GM21423 (cell line): ENCODE measurements around the gene KLF15.

Source experiments
- ATAC-seq: cut with Tn5 transposase; IDR thresholded peaks from one replicate; pipeline ENCODE4 v1.9.1; 2021; ENCODE audit warnings: mild to moderate bottlenecking, moderate library complexity; ENCODE audit not compliant: unreplicated experiment

Gene KLF15

DNA sequence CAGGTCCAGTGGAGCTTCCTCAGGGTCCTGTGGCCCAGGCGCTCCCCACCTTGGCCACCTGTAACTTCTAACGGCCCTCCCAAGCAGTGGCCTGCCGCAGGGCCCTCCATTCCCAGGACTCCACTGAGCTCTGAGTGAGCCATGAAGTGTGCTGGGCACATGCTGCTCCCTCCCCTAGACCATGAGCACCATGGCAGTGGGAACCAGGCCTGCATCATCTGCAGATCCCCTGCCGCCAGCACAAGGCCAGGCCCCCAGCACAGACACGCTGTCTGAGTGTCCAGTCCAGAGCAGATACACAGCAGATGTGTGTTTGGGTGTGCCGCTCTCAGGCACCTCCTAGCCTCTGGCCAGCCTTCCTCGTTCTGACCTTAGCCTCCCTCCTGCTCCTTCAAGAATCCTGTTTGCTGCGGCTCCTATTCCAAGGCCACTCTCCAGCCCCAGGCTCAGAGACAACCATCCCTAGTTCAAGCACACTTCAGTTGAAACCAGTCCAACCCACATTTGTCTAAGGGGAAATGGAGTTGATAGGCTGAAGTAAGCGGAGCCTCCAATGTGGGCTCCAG lies 7.0 kb upstream of the KLF15 start:
- no peak for ATAC-seq

DNA sequence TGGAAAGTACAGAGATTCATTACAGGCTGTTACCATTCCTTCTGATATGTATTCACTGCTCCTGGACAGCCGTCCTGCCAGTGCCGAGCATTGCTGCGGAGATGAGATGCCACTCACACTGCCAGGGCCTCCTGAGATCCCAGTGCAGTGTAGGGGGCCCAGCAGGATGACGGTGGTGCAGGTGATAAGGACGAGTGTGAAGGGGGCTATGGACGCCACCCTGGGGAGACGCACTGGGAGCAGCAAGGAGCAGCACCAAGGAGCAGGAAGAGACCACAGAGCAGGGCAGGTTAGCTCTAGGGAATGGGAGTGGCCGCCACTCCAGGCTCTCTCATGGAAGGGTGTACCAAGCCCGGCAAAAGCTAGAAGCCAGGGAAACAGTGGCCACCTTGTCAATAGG lies 4.0 kb upstream of the KLF15 start:
- no peak for ATAC-seq

DNA sequence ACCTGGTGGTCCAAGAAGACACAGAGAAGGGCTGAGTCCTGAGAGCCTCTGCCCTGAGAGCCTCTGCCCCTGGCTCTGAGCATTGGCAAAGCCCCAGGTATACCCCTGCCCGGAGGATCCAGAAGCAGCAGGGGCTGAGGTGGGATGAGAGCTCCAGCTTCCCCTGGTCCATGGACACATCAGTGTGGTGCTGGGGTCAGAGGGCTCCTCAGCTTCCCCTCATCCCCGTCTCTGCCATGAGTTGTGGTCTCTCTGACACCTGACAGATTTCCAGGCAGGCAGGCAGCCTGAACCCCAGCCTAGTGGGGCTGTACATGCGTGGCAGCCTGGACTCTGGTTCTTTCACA lies 3.5 kb upstream of the KLF15 start:
- ATAC-seq, result no peak

DNA sequence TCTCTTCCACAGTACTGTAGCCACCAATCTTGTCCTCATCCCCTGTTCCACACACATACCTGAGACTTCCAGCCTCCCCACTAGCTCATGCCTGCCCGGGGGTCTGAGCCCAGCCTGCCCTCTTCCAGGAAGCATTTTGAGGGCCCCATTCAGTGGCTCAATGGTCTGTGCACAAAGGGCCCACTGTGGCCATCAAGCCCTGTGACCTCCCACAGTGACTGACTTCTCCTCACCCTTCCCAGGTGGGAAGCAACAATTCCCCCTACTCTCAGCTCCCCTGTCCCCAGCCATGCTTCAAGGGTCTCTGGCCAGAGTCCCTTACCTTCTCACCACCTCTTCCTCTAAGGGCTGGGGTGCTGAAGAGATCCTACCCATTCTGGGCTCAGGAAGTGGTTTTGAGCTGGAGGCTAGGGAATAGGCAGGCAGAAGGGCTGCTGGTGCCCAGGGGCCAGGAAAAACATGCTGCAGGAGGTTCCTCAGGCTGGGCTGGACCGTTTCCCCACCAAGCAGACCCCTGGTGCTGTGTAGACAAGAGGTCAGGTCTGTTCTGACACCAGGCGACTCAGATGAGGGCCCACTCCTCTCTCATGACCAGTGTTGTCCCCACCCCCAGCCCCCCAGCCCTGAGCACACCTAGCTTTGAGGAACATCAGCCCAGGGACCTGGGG lies 3.0 kb upstream of the KLF15 start:
- no peak for ATAC-seq

DNA sequence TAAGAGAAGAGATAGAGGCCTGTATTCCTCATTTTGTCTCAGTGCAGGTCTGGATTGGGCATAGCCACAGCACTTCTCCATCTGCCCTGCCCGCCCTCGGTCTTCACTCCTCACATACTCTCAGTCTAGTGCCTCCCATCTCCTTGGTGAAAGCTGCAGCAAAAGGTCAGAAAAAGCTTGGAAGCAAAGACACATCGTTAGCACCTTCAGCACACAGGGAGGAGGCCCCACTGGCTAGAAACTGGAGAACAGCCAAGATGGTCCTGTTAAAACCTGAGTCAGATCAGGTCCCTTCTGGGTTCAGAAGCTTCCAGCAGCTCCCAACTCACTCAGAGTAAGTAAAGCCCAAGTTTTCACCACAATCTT lies 1.6 kb upstream of the KLF15 start:
- no peak for ATAC-seq

DNA sequence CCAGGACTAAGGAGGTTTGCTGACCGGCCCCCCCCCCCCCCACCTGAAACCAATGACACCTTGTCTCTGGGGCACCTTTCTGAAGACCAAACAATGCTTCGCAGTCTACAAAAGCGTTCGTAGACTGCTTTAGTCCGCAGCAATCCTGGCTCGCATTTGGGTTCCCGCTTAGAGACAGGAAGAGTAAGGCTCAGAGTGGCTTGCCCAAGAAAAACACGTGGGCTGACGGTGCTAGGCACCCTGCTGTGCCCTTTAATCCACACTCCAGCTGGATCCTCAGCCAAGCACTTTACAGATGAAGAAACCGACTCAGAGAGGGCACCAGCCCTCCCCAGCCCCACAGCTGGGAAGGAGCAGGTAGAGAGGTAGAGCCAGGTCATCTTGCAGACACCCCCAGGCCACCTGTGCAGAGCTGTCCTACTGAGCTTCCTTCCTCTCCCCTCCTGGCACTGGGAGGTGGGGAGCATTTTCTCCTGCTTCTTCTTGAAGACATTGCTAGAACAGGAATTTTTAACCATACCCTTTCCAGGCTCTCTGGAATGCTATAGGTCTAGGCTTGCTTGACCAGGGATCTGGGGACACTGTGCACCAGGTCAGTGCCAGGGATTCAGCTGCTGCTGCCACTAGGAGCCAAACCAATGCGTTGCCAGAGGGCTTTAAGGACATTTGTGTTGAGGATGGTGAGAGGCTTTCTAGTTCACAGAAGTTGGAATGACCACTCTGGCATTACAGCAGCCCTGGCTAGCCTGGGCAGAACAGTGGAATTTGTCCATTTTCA lies 1.0 kb upstream of the KLF15 start:
- no peak for ATAC-seq

DNA sequence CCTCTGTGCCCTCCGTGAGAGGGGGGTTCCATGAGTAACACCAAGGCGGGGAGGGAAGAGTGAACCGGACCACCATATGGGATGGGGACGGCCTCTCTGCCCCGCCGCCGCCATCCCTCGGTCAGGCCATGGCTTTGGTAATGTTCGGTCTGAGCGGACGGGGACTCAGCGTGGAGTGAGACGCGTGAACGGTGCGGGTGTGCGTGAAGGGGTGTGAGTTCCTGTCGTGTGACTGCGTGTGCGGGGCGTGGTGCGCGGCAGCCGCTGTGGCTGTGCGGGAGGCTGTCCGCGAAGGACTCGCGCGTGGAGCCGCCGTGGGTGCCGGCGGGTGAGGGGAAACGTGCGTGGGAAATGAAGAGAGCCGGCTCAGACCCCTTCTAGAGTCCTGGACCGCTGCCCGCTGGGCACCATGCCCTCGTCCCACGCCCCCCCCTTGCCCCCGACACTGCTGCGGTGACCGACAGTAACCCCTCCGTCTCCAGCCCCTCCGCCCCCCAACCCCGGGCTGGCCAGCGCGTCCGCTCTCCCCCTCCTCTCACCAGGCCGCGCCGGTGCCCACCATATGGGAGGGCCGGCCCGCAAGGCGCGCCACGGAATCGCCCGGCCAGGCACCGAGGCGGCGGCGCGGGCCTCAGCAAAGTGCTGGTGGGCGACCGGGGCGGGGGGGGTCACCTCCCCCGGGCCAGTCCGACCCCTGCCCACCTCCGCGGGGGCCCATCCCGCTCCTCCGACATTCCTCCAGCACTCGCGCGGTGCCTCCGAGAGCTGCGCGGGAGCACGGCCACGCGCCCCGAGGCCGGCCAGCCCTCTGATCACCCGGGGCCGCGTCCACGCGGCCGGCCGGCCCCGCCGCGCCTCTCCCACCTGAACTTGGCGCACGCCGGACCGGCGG lies 589 bp downstream of the KLF15 start:
- no peak for ATAC-seq

DNA sequence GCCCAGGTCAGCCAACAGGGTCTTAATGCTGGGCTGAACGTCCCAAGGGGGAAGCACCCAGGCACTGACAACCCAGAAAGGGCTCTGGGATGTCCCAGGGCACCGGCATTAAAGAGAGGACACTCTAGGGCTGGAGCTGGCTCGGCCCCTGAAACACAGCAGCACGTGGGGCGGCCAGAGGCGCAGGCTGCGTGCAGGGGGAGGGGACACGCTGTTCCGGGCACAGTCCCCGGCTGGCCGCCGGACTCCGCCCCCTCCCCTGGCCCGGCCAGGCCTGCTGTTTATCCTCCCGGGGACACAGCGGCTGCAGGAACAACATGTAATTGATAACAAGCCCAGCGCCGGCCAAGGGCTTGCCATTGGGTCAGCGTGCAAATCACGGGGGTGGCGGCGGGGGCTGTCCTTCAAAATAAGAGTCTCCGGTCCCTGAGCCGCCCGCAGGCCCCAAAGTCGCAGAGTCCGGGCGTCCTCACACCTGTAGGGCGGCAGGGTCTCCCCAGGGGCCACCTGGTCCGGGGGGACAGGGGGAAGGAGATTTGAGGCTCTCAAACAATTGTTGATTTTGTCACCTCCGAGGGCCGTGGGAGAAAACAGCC lies 1.3 kb downstream of the KLF15 start:
- ATAC-seq, result no peak

DNA sequence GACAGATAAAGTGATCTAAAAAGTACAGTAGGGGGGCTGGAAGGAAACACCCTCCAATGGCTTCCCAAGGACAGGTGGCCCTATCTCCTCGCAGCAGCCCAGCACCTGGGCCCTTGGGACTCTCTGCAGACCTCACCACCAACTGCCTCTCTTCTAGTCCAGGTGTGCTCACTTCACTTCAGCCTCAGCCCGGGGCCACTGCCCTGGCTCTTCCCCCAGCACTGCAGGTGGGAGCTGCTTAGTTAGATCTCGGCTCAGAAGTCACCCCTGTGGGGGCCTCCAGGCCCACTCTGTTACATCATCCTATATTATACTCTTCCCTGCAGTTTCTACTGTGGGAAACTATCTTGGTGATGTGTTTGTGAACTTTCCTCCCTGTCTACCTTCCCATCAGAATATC lies 2.0 kb downstream of the KLF15 start:
- ATAC-seq, result no peak

DNA sequence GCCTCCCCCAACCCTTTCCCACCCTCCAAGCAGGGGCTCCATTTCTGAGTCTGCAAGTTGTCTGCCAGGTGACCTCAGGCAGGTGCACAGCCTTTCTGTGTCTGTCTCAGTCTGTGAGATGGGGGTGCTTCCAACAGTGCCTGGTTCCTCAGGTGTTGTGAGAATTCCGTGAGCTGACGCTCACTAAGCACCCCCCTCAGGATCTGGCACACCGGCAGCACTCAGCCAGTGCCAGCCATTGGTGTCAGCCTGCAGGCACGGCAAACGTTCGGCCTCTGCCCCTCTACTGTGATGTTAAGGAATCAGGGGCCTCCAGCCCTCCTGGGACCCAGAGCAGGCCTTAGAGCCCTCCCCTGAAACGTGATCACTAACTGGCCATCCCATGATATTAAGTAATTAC lies 2.4 kb downstream of the KLF15 start:
- no peak for ATAC-seq

DNA sequence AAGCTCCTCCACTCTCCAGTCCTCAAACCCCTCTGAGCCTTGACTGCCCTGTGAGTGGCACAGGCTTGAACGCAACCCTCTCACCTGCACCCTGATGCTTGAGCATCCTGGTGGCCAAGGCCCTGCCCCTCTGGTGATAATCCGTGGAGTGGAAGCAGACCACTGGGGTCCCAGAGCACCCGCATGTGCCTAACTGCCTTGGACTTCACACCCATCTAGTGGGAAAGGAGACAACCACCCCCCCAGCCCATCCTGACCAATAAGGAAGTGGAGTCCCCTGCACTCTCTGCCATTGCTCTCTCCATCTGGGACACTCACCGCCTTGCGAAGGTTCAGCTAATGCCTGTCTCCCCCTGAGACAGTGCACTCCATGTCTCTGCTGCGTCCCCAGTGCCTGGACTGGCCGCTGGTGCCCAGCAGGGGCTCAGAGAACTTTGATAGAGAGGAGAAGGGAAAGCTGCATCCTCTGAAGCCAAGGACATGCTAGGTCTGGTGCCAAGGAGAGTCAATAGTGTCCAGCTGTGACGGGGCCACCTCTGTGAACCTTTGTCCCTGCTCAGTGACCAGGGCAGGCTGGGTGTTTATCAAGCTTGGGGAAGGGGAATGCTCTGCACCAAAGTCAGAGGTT lies 3.4 kb downstream of the KLF15 start:
- ATAC-seq, result no peak

DNA sequence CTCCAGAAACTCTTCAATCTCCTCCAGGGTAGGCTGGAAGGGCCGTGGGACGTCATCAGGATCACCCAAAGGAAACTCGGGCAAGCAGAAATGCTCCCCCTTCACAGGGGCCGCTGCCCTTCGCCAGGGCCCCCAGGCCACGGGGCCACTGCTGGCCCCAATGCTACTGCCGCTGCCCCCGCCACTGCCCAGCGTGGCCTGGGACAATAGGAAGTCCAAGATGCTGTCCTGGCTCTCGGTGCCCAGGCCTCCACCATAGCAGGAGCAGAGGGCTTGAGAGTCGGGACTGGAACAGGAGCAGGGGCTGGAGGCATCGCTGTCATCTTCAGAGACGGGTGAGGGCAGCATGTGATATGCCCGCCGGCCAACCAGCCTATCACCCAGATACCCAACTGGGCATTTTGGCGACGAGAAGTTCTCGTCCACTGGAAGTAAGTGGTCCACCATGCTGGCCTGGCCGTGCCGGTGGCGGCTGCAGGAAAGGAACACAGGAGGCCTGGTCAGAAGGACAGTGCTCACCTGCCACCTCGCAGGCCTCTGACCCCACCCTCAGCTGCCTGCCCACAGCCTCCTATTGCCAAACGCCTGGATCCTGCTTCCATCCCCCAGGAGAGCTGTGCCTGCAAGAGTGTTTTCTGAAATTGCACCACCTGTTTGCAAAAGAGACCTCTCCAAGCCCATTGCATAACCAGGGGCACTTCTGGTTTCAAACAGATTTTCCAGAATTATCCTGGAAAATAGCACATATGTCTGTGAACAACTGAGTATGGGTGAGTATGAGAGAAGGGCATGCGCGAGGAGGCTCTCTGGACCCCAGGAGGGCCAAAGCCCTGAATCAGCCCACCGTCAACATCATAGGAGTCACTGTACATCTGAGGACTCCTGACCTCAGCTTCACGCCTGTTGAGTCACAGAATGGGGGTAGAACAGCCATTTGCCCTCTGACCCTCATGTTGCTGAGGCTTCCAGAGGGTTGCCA lies 4.4 kb downstream of the KLF15 start:
- no peak for ATAC-seq

DNA sequence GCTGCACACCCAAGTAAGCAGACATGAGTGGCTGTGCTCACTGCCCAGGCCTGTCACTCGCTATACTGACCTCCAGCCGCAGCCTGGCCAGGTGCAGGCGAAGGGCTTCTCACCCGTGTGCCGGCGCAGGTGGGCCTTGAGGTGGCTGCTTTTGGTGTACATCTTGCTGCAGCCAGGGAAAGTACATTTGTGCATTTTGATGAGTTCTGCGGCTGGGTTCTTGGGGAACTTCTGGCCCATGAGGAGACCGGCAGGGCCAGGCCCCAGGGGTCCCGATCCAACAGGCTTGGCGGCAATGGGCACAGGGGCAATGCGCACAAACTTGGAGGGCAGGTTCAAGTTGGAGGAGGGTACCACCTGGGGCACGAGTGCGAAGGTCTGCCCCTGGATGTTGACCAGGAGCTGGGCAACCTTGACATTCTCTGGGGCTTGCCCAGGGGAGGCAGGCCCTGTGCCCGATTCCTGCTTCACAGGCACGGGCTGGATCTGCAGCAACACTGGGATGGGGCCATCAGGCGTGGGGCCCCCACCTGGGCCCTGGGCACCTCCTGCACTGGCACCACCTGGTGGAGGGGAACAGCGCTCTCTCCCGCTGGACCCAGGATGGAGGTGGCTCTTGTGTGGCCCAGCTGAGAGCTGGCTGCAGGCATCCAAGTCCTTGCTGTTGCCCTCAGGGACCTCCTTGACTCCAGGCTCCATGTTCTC lies 5.3 kb downstream of the KLF15 start:
- no peak for ATAC-seq

DNA sequence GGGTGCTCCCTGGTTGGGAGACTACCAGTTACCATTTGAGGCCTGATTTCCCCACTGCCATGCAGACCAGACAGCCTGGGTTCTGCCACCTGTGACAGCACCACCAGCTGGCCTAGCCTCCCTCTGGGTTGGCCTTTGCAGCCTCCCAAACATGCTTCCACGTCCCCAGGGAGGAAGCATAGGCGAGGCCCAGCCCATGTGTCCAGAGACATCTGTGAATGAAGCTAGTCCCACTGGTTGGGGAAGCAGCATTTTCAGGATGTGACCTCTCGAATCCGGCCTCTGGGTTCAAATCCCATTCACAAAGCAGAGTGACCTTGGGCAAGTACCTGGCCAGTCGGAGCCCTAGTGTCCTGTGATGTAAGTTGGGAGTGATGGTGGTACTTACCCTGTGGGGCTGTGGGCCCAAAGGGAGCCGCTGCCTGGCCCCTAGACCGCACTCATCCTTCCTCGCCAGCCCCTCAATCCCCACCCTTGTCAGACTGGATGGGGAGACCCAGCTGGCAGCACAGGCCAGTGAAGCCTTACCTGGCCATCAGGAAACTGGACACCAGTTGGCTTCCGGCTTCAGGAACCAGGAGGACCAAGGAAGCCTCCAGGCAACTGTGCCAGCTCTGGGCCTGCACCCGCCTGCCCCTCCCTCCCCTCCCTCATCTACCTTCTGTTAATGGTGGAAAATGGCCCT lies 6.0 kb downstream of the KLF15 start:
- no peak for ATAC-seq

DNA sequence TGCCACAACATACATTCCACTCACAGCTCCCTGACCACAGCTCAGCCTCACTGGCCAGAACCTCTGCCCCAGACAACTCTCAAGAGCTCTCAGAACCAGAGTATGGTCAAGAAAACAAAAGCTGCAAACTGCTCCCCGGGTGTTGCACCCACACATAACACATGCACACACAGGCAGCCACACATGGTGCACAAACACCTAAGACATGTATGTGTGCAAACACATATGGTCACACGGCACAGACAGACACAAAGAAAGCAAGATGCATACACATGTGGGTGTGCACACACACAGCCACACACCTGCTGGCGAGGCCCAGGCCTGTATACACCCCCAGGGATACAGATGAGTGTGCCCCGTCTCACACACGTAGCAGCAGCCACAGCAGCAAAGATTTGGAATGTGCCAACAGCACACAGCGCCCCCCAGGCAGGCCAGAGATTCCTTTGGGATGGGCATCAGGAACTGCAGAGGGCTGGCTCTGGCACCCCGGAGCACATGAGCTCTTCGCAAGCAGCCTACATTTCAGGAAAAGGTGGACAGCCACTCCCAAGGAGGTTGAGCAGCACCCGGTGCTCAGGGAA lies 6.6 kb downstream of the KLF15 start:
- no peak for ATAC-seq

DNA sequence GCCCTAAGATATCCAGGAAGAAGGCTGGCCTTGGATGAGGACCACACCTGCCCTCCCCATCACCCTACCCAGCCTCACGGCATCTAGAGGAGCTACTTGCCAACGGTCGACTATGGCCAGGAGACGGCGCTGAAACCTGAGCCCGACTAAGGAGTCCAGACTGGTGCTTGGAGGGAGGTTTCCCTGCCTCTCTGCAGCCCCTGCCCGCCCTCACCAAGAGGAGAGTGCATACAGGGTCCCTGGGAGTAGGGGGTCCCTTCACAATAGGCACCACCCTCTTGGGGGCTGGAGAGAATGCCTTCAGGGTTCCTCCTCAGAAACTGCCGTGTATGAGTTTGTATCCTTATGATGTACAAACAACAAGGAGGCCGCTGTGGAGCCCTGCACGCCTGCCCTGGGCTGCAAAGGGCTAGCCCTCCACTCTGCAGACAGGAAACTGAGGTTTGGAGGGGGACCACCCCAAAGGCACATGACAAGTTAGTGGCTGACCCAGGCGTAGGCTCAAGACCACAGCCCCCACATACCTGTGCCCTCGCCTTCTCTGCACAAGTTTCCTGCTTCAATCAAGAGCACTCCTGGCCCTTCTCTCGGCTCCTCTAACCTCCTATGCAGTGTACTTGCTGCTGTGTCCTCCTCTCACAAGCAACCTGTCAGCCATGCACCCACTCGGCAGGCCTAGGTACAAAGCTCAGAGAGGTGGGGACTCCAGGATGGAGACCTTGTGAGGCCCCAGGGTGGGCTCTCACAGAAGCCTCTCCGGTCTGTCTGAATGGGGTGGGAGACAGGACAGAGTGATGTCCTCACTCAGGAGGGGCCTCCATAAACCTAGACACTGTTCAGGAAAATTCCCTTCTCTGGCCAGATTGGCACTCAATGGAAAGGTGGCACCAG lies 7.4 kb downstream of the KLF15 start:
- no peak for ATAC-seq

DNA sequence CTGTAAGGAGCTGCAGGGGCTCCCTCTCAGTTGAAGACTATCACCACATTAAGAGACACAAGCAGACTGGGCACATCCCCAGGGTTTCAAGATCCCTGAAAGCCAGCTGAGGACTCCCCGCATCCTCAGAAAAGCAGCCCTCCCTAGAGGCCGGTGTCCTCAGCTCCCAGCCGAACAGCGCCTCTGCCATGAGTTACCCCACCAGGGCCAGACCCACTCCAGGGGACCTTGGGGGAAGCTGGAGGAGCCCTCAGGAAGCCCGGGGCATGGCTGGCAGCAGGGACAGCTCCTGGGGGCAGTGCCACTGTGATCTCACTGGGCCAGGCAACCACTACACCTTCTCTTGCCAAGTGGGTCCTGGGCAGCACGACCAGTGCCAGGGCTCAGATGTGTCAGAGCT lies 8.1 kb downstream of the KLF15 start:
- ATAC-seq, result no peak
